HepG2 (cell line): ENCODE measurements around the gene ZNF618.

Experiments used
- CTCF ChIP-seq: sonication (generic); formaldehyde crosslinking; IDR thresholded peaks from 2 replicates; pipeline ENCODE4 v1.5.0; 2020; ENCODE audit warnings: mild to moderate bottlenecking, missing genetic modification reagents, moderate library complexity
- POLR2A ChIP-seq, 2 experiments: IDR thresholded peaks; 2 replicates each; pipeline ENCODE4 v1.6.1; 2011; ENCODE audit warnings: low read depth in 2 of 2, low read length in 2 of 2, mild to moderate bottlenecking in 1 of 2, moderate library complexity in 1 of 2; ENCODE audit not compliant: insufficient read depth in 1 of 2

- TF ChIP-seq POLR2A (IDR thresholded peaks at IDR 0.05; ENCODE audit: insufficient read depth in 1 of 2, low read depth in 2 of 2, low read length in 2 of 2) (no peak), CTCF (CRISPR knock-in tag) (no peak)
Observed at GRCh38 chr9:113842086-113842485, 34.0 kb upstream of the ZNF618 start.
